Upper lobe of left lung (tissue), 6 donors: ENCODE measurements around the gene GPR55. TPM values are rescaled to one million over a fixed set of nuclear protein-coding genes. Genes with fewer than 3 reads are reported as not detected.

ENCODE experiments used
- ATAC-seq, 2 donors: fragments of 200-7000 bp; cut with Tn5 transposase; one replicate each; pipeline ENCODE4 v1.9.1; 2022; ENCODE audit warnings: mild to moderate bottlenecking in 2 of 2, moderate library complexity in 2 of 2; ENCODE audit not compliant: low FRiP score in 2 of 2
- DNase-seq, 2 donors: peaks; one replicate each; pipeline ENCODE4 v3.0.0-alpha.2; 2019 to 2020
- H3K27ac ChIP-seq, 4 donors: fragments of 200-600 bp; sonication (generic); one replicate each; pipeline ENCODE4 v1.5.1; 2016 to 2019
- H3K27me3 ChIP-seq, 4 donors: fragments of 200-600 bp; sonication (generic); one replicate each; pipeline ENCODE4 v1.5.1; 2017 to 2019
- H3K36me3 ChIP-seq, 4 donors: fragments of 200-600 bp; sonication (generic); one replicate each; pipeline ENCODE4 v1.5.1; 2016 to 2019
- H3K4me1 ChIP-seq, 4 donors: fragments of 200-600 bp; sonication (generic); one replicate each; pipeline ENCODE4 v1.5.1; 2018 to 2019
- H3K4me3 ChIP-seq, 4 donors: fragments of 200-600 bp; sonication (generic); one replicate each; pipeline ENCODE4 v1.5.1; 2017 to 2019; ENCODE audit warnings: mild to moderate bottlenecking in 2 of 4, moderate library complexity in 1 of 4
- H3K9me3 ChIP-seq, 4 donors: fragments of 200-600 bp; sonication (generic); one replicate each; pipeline ENCODE4 v1.5.1; 2018 to 2019
- EP300 ChIP-seq, 4 donors: sonication (generic); formaldehyde crosslinking; IDR thresholded peaks; one replicate each; pipeline ENCODE4 v1.5.1; 2017; ENCODE audit warnings: antibody characterized with exemption in 4 of 4, control low read depth in 2 of 4
- POLR2A ChIP-seq, 4 donors: fragments of 450-650 bp; IDR thresholded peaks; one replicate each; pipeline ENCODE4 v1.5.1; 2016 to 2017; ENCODE audit warnings: antibody characterized with exemption in 4 of 4, mild to moderate bottlenecking in 2 of 4
- POLR2AphosphoS5 ChIP-seq, 2 donors: sonication (generic); formaldehyde crosslinking; IDR thresholded peaks; one replicate each; pipeline ENCODE4 v1.5.1; 2017; ENCODE audit warnings: antibody characterized with exemption in 2 of 2
- WGBS, 2 donors: methylation state at CpG; one replicate each; pipeline ENCODE4 v1.1.5; 2017 to 2018; 5-methylcytosine and 5-hydroxymethylcytosine counted together
- total RNA-seq, 6 donors: library from RNA; depleted of rRNA in 4 of 6; stranded (reverse); fragments of >200 nt in 4 of 6; gene quantifications; one replicate each; pipeline versions ENCODE4 v1.1.0 to v1.2.1, GENCODE V29; 2016 to 2021
- TF ChIP-seq, protein P1 (sequence below), 6 experiments: fragments of 450-650 bp in 4 of 6; fragments of 200-600 bp in 2 of 6; sonication (generic) in 2 of 6; IDR thresholded peaks; one replicate each; pipeline ENCODE4 v1.5.1; 2016 to 2019; ENCODE audit warnings: antibody characterized with exemption in 6 of 6
- donor health status: DM: no; HTN: no; CAD: no; lungs with moderate emphysema.
- donor health status: DM: no; HTN: yes; CAD: no; lungs with severe emphysema.

Gene GPR55
- total RNA-seq, 6 donors from 2014 or later: 0.15 to 0.84 (median 0.52) TPM; not detected in 2

- no peak for TF ChIP-seq EP300 (IDR thresholded peaks at IDR 0.05)
- no peak for TF ChIP-seq POLR2AphosphoS5 (IDR thresholded peaks at IDR 0.05)
- TF ChIP-seq POLR2A (IDR thresholded peaks at IDR 0.05): no peak
- TF ChIP-seq, protein P1, sequence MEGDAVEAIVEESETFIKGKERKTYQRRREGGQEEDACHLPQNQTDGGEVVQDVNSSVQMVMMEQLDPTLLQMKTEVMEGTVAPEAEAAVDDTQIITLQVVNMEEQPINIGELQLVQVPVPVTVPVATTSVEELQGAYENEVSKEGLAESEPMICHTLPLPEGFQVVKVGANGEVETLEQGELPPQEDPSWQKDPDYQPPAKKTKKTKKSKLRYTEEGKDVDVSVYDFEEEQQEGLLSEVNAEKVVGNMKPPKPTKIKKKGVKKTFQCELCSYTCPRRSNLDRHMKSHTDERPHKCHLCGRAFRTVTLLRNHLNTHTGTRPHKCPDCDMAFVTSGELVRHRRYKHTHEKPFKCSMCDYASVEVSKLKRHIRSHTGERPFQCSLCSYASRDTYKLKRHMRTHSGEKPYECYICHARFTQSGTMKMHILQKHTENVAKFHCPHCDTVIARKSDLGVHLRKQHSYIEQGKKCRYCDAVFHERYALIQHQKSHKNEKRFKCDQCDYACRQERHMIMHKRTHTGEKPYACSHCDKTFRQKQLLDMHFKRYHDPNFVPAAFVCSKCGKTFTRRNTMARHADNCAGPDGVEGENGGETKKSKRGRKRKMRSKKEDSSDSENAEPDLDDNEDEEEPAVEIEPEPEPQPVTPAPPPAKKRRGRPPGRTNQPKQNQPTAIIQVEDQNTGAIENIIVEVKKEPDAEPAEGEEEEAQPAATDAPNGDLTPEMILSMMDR (IDR thresholded peaks at IDR 0.05): no peak
- DNase-seq (peak in 1 of 2 donors; percentile 10), ATAC-seq (no peak)
- WGBS, 2 donors: 73 to 80% methylated on average over 10 to 13 of the region's 13 CpGs
- no peak overlapping the region for H3K27ac ChIP-seq
- H3K9me3 ChIP-seq: no peaks in the 10 kb centered on the region
- H3K4me1 ChIP-seq: peaks cover 0 to 2% (median 0%) of the 10 kb centered on the region in 4 donors
- no peak overlapping the region for H3K4me3 ChIP-seq
- H3K36me3 ChIP-seq: no peaks in the 10 kb centered on the region
- H3K27me3 ChIP-seq: no peaks in the 10 kb centered on the region
Measured at GRCh38 chr2:230910546-230911177, 14.4 kb downstream of the GPR55 start.

DNA sequence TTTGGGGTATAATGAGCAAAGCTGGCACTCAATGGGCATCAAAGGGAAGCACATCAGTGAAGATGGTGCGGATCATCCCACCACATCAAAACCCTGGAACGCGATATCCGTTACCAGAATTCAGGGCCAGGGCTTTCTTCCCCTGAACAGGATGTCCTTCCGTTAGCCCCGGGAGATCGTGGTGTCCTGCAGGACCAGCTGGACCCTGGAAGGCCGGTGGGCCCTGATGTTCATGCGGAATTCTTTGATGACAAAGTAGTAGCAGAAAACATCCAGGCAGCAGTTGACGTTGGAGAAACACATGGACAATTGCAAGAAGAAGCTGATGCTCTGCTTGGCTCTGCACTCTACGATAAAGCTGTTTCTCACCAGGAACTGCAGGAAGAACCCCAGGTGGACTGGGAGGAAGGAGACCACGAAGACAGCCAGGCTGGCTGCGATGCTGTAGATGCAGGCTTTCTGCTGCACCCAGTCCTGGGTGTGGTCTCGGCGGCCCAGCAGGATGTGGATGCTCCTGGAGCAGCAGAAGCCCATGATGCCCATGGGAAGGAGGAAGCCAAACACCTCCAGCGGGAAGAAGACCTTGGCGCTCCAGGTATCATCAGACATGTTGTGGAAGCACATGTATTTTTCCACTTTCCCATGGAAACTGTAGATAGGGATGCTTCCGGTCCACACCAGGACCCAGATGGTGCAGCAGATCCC is 15.0 kb downstream of the GPR55 start:
- DNase-seq (peak in 1 of 2 donors; percentile 18), ATAC-seq (no peak)
- WGBS, 2 donors: 90 to 95% methylated on average over 17 to 18 of the region's 18 CpGs
- Histone ChIP-seq H3K9me3 (no peaks in the 10 kb centered on the region), H3K4me1 (peaks cover 0 to 2% (median 0%) of the 10 kb centered on the region in 4 donors), H3K4me3 (no peak overlapping the region), H3K27me3 (no peaks in the 10 kb centered on the region), H3K36me3 (no peaks in the 10 kb centered on the region), H3K27ac (no peak overlapping the region)
- TF ChIP-seq EP300 (IDR thresholded peaks at IDR 0.05): no peak
- TF ChIP-seq, protein P1 (IDR thresholded peaks at IDR 0.05): no peak
- no peak for TF ChIP-seq POLR2A (IDR thresholded peaks at IDR 0.05)
- no peak for TF ChIP-seq POLR2AphosphoS5 (IDR thresholded peaks at IDR 0.05)

DNA sequence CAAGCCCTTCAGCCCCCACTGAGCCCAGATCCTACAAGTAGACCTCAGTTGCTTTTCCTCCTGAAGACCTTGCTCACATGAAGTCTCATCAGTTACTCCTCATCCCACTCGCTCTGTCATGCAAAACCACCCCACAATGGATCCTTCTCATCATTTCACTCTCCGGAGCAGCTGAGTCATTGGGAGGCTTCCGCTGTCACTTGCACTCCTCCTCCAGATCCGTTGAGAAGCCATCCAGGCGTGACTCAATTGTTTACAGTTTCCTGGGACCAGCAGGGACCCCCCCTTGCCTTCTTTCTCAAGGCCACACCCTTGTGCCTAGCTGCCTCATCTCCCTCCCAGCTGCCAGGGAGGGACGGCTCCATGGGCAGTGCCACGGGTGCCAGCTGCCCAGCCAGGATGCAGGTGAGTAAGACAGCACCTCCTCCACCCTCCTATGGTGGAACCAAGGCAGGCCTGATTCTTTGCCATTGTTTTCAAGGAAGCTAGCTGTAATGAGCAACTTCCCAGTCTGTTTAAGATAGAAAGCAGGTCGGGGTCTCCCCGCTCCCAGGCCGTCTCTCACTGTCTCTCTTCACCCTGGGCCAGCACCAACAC is 16.3 kb downstream of the GPR55 start:
- Histone ChIP-seq H3K9me3 (no peaks in the 10 kb centered on the region), H3K27me3 (no peaks in the 10 kb centered on the region), H3K4me3 (no peak overlapping the region), H3K4me1 (peaks cover 0 to 2% (median 0%) of the 10 kb centered on the region in 4 donors), H3K27ac (no peak overlapping the region), H3K36me3 (no peaks in the 10 kb centered on the region)
- ATAC-seq (peak in 1 of 2 donors; percentile 34), DNase-seq (peak in 1 of 2 donors; percentile 19)
- TF ChIP-seq POLR2A (IDR thresholded peaks at IDR 0.05): no peak
- TF ChIP-seq EP300 (IDR thresholded peaks at IDR 0.05): no peak
- TF ChIP-seq POLR2AphosphoS5 (IDR thresholded peaks at IDR 0.05): no peak
- TF ChIP-seq, protein P1 (IDR thresholded peaks at IDR 0.05): no peak
- 74 to 75% methylated on average over 10 of the region's 10 CpGs for whole genome bisulfite sequencing, 2 donors

- H3K27me3 ChIP-seq: no peaks in the 10 kb centered on the region
- WGBS, 2 donors: 65 to 67% methylated on average over 5 to 6 of the region's 6 CpGs
- TF ChIP-seq POLR2AphosphoS5 (IDR thresholded peaks at IDR 0.05) (no peak), POLR2A (IDR thresholded peaks at IDR 0.05) (no peak), EP300 (IDR thresholded peaks at IDR 0.05) (no peak)
- TF ChIP-seq, protein P1 (IDR thresholded peaks at IDR 0.05): no peak
- peaks cover 0 to 2% (median 0%) of the 10 kb centered on the region in 4 donors for H3K4me1 ChIP-seq
- H3K9me3 ChIP-seq: no peaks in the 10 kb centered on the region
- ATAC-seq (no peak), DNase-seq (peak in 1 of 2 donors; percentile 16)
- no peak overlapping the region for H3K27ac ChIP-seq
- H3K36me3 ChIP-seq: no peaks in the 10 kb centered on the region
- H3K4me3 ChIP-seq: no peak overlapping the region
Measured at GRCh38 chr2:230908092-230908594, 16.9 kb downstream of the GPR55 start.
